Tibial nerve (tissue), 4 donors: Measurements from ENCODE around the gene TMEM132A.

Experiments
- EP300 ChIP-seq, 2 donors: sonication (generic); formaldehyde crosslinking; IDR thresholded peaks; one replicate each; pipeline ENCODE4 v1.6.1; 2017; ENCODE audit warnings: antibody characterized with exemption in 2 of 2, mild to moderate bottlenecking in 1 of 2
- POLR2A ChIP-seq, 2 donors: fragments of 450-650 bp; IDR thresholded peaks; one replicate each; pipeline ENCODE4 v1.6.1; 2017; ENCODE audit warnings: antibody characterized with exemption in 2 of 2, mild to moderate bottlenecking in 2 of 2, moderate library complexity in 2 of 2
- TF ChIP-seq, protein P1 (sequence below), 5 experiments: fragments of 200-600 bp in 3 of 5; fragments of 450-650 bp in 2 of 5; sonication (generic) in 3 of 5; IDR thresholded peaks; one replicate each; pipeline ENCODE4 v1.5.1; 2016 to 2019; ENCODE audit warnings: antibody characterized with exemption in 5 of 5, mild to moderate bottlenecking in 3 of 5, moderate library complexity in 2 of 5

DNA sequence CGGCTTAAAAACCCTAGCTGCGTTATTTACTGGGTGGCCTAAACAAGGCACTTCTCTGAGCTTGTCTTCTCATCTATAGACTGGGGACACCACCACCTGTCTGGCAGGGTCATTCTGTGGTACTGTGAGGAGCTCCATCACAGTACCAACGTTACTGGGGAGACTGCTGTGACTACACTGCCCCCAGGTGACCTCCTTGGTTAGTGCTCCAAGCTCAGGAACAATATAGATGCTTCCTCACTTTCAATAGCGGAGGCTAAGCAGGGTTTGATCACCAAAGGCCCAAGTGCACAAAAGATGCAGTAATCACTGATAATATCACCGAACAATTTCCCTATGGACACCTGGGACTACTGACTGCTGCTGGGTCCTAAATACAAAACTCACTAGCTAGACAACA is 36.7 kb upstream of the TMEM132A start:
- TF ChIP-seq POLR2A (IDR thresholded peaks at IDR 0.05) (no peak), EP300 (IDR thresholded peaks at IDR 0.05) (no peak)
- TF ChIP-seq, protein P1, sequence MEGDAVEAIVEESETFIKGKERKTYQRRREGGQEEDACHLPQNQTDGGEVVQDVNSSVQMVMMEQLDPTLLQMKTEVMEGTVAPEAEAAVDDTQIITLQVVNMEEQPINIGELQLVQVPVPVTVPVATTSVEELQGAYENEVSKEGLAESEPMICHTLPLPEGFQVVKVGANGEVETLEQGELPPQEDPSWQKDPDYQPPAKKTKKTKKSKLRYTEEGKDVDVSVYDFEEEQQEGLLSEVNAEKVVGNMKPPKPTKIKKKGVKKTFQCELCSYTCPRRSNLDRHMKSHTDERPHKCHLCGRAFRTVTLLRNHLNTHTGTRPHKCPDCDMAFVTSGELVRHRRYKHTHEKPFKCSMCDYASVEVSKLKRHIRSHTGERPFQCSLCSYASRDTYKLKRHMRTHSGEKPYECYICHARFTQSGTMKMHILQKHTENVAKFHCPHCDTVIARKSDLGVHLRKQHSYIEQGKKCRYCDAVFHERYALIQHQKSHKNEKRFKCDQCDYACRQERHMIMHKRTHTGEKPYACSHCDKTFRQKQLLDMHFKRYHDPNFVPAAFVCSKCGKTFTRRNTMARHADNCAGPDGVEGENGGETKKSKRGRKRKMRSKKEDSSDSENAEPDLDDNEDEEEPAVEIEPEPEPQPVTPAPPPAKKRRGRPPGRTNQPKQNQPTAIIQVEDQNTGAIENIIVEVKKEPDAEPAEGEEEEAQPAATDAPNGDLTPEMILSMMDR (IDR thresholded peaks at IDR 0.05), result peak; percentile 24 to 59 (median 29)
